Uterus (tissue), 4 donors: ENCODE data around the gene CBLB. TPM values are rescaled to one million over a fixed set of nuclear protein-coding genes. Genes with fewer than 3 reads are reported as not detected.

Experiments used
- DNase-seq, 2 donors: peaks; one replicate each; pipeline ENCODE4 v3.0.0-alpha.2; 2019 to 2020
- H3K27ac ChIP-seq, 2 donors: fragments of 200-600 bp; sonication (generic); 1 replicate in 1 of 2; 2 replicates in 1 of 2; pipeline ENCODE4 v1.5.1; 2016 to 2018
- H3K27me3 ChIP-seq, 2 donors: fragments of 200-600 bp; sonication (generic); one replicate each; pipeline ENCODE4 v1.5.1; 2018 to 2019; ENCODE audit warnings: control low read depth in 1 of 2
- H3K36me3 ChIP-seq, 2 donors: fragments of 200-600 bp; sonication (generic); one replicate each; pipeline ENCODE4 v1.5.1; 2019; ENCODE audit warnings: control low read depth in 1 of 2
- H3K4me1 ChIP-seq, 2 donors: fragments of 200-600 bp; sonication (generic); one replicate each; pipeline ENCODE4 v1.5.1; 2018 to 2019; ENCODE audit warnings: control low read depth in 1 of 2
- H3K4me3 ChIP-seq, 2 donors: fragments of 200-600 bp; sonication (generic); 1 replicate in 1 of 2; 2 replicates in 1 of 2; pipeline ENCODE4 v1.5.1; 2018 to 2019; ENCODE audit warnings: mild to moderate bottlenecking in 1 of 2
- H3K9me3 ChIP-seq, 2 donors: fragments of 200-600 bp; sonication (generic); one replicate each; pipeline ENCODE4 v1.5.1; 2019; ENCODE audit warnings: control low read depth in 1 of 2
- CTCF ChIP-seq, 4 experiments: fragments of 200-600 bp in 2 of 4; fragments of 450-650 bp in 2 of 4; sonication (generic) in 2 of 4; IDR thresholded peaks; one replicate each; pipeline ENCODE4 v1.5.1; 2016 to 2019; ENCODE audit warnings: antibody characterized with exemption in 4 of 4, mild to moderate bottlenecking in 2 of 4, moderate library complexity in 1 of 4
- POLR2A ChIP-seq, 2 donors: fragments of 450-650 bp; IDR thresholded peaks; one replicate each; pipeline ENCODE4 v1.6.1; 2016; ENCODE audit warnings: antibody characterized with exemption in 2 of 2, mild to moderate bottlenecking in 1 of 2, moderate library complexity in 1 of 2
- intact Hi-C: fragments of 100-400 bp; cut with DNase I; formaldehyde crosslinking; loops from one replicate; pipeline ENCODE4 v1.15.1; 2023; ENCODE audit warnings: low total_unique reads
- total RNA-seq, 4 donors: library from RNA; depleted of rRNA in 3 of 4; stranded (reverse); fragments of >200 nt in 3 of 4; gene quantifications; one replicate each; pipeline versions ENCODE4 v1.1.0 to v1.2.4, GENCODE V29; 2014 to 2023
- donor health status: DM: yes; HTN: yes; CAD: no.

Gene CBLB
- total RNA-seq, 4 donors from 2014 or later: 26.1 to 86.2 (median 44.5) TPM

- Histone ChIP-seq H3K27me3 (no peaks in the 10 kb centered on the region), H3K4me1 (no peaks in the 10 kb centered on the region), H3K27ac (no peak overlapping the region), H3K9me3 (no peaks in the 10 kb centered on the region), H3K4me3 (no peak overlapping the region), H3K36me3 (no peaks in the 10 kb centered on the region)
- DNase-seq: no peak
- intact Hi-C loops: no loop called here
- no peak for TF ChIP-seq POLR2A (IDR thresholded peaks at IDR 0.05)
Observed at GRCh38 chr3:105629718-105630117, 239.1 kb downstream of the CBLB start.

DNA sequence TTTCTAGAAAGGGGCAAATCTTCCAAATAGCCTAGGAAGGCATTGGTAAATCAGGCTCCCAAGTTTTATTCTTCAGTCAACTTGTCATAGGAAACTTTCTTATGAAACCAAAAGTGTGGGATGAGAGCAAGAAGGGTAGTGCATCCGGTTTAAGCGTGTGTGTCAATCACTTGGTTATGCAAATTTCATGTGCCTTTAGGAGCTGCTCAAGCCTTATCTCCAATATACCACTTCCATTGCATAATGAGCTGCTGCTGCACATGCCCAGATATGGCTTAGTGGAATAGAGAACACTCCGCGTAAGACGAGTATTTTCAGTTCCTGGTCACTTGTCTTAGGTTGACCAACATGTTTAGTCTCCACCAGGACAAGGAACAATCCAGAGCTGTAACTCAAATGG lies 242.1 kb downstream of the CBLB start:
- no peak overlapping the region for H3K4me3 ChIP-seq
- H3K9me3 ChIP-seq: no peaks in the 10 kb centered on the region
- no peak overlapping the region for H3K27ac ChIP-seq
- TF ChIP-seq CTCF (IDR thresholded peaks at IDR 0.05) (no peak), POLR2A (IDR thresholded peaks at IDR 0.05) (no peak)
- no peak for DNase-seq
- intact Hi-C loops: no loop called here
- H3K36me3 ChIP-seq: no peaks in the 10 kb centered on the region
- no peaks in the 10 kb centered on the region for H3K27me3 ChIP-seq
- H3K4me1 ChIP-seq: no peaks in the 10 kb centered on the region

GRCh38 chr3:105622169-105622568 lies 246.6 kb downstream of the CBLB start:
- Histone ChIP-seq H3K27me3 (no peaks in the 10 kb centered on the region), H3K4me3 (no peak overlapping the region), H3K9me3 (no peaks in the 10 kb centered on the region), H3K4me1 (no peaks in the 10 kb centered on the region), H3K36me3 (no peaks in the 10 kb centered on the region), H3K27ac (no peak overlapping the region)
- TF ChIP-seq POLR2A (IDR thresholded peaks at IDR 0.05) (no peak), CTCF (IDR thresholded peaks at IDR 0.05) (no peak)
- DNase-seq: no peak
- intact Hi-C loops: no loop called here

DNA sequence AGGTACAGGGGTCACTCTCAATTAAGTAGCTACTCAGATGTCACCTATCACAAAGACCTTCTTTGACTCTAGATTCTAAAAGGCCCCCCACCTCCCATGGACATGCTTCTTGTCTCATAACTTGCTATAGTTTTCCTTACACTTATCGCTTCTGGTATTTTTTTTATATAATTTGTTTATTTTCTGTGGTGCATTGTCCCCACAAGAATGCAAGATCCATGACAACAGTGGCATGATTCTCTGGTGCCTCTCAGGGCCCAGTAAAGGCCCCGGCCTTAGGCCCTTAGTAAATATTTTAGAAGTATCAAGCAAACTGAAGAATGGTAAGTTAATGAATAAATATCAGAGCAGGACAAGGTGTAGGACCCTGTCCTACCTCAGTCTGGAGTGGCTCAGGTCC lies 248.6 kb downstream of the CBLB start:
- Histone ChIP-seq H3K27me3 (no peaks in the 10 kb centered on the region), H3K4me3 (no peak overlapping the region), H3K36me3 (no peaks in the 10 kb centered on the region), H3K4me1 (no peaks in the 10 kb centered on the region), H3K27ac (no peak overlapping the region), H3K9me3 (no peaks in the 10 kb centered on the region)
- DNase-seq: no peak
- intact Hi-C loops: no loop called here
- TF ChIP-seq POLR2A (IDR thresholded peaks at IDR 0.05): no peak
- TF ChIP-seq CTCF (IDR thresholded peaks at IDR 0.05): no peak

DNA sequence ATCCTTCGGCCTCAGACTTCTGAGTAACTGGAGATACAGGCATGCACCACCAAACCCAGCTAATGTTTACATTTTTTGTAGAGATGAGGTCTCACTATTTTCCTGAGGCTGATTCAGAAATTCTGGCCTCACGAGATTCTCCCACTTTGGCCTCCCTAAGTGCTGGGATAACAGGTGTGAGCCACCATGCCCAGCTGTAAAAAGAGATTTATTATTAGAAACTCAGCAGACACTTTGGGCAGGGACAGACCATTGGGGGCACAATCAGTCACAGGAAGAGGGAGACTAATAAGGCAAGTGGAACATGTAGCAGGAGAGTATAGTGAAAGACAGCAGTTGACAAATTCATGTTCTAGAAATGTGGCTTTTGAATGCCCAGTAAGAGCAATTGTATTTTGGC lies 249.2 kb downstream of the CBLB start:
- DNase-seq: no peak
- H3K4me1 ChIP-seq: no peaks in the 10 kb centered on the region
- no peaks in the 10 kb centered on the region for H3K9me3 ChIP-seq
- no peak overlapping the region for H3K27ac ChIP-seq
- no peak overlapping the region for H3K4me3 ChIP-seq
- no peaks in the 10 kb centered on the region for H3K36me3 ChIP-seq
- TF ChIP-seq POLR2A (IDR thresholded peaks at IDR 0.05): no peak
- no peak for TF ChIP-seq CTCF (IDR thresholded peaks at IDR 0.05)
- intact Hi-C loops: no loop called here
- H3K27me3 ChIP-seq: no peaks in the 10 kb centered on the region

DNA sequence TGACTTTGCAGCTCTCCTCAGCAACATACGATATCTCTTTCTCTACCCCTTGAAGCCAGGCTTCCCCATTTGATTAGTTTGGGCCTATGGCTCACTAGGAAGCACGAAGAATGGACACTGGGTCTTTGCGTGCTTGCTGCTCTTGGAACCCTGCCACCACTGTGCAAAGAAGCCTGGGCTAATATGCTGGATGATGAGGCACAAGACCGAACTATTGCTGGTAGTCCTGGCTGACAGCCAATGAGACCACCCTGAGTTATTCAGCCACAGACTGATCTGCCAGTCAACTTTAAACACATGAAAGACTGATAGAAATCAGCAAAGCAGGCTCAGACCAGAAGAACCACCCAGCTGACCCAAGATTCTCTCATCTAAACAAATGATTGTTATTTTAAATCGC lies 250.3 kb downstream of the CBLB start:
- H3K36me3 ChIP-seq: no peaks in the 10 kb centered on the region
- no peaks in the 10 kb centered on the region for H3K4me1 ChIP-seq
- H3K27me3 ChIP-seq: no peaks in the 10 kb centered on the region
- no peak for DNase-seq
- TF ChIP-seq CTCF (IDR thresholded peaks at IDR 0.05) (no peak), POLR2A (IDR thresholded peaks at IDR 0.05) (no peak)
- no peak overlapping the region for H3K27ac ChIP-seq
- H3K9me3 ChIP-seq: no peaks in the 10 kb centered on the region
- intact Hi-C loops: no loop called here
- H3K4me3 ChIP-seq: no peak overlapping the region
